GM18861 (cell line): ENCODE measurements around the gene NCAM2.

Experiments
- ATAC-seq: cut with Tn5 transposase; IDR thresholded peaks from one replicate; pipeline ENCODE4 v1.9.1; 2021; ENCODE audit not compliant: unreplicated experiment

Gene NCAM2

GRCh38 chr21:21406921-21407320, 408.7 kb downstream of the NCAM2 start:
- ATAC-seq = no peak

GRCh38 chr21:21412096-21412495, 413.9 kb downstream of the NCAM2 start:
- ATAC-seq = no peak

GRCh38 chr21:21415741-21416140, 417.5 kb downstream of the NCAM2 start:
- ATAC-seq = no peak

GRCh38 chr21:21434944-21435343, 436.7 kb downstream of the NCAM2 start:
- no peak for ATAC-seq

- ATAC-seq = no peak
Measured at GRCh38 chr21:21436012-21436534, 437.9 kb downstream of the NCAM2 start.

GRCh38 chr21:21439761-21440160, 441.6 kb downstream of the NCAM2 start:
- ATAC-seq = no peak

GRCh38 chr21:21457077-21457476, 458.9 kb downstream of the NCAM2 start:
- no peak for ATAC-seq

GRCh38 chr21:21458124-21458631, 460.0 kb downstream of the NCAM2 start:
- ATAC-seq = no peak

GRCh38 chr21:21460979-21461378, 462.8 kb downstream of the NCAM2 start:
- ATAC-seq = no peak

GRCh38 chr21:21463456-21463855, 465.2 kb downstream of the NCAM2 start:
- no peak for ATAC-seq

- no peak for ATAC-seq
Measured at GRCh38 chr21:21464684-21465083, 466.5 kb downstream of the NCAM2 start.

GRCh38 chr21:21466752-21467151, 468.5 kb downstream of the NCAM2 start:
- no peak for ATAC-seq

- ATAC-seq = no peak
Measured at GRCh38 chr21:21468003-21468402, 469.8 kb downstream of the NCAM2 start.

- no peak for ATAC-seq
Measured at GRCh38 chr21:21481239-21481638, 483.0 kb downstream of the NCAM2 start.

GRCh38 chr21:21508859-21509258, 510.6 kb downstream of the NCAM2 start:
- no peak for ATAC-seq

- ATAC-seq = no peak
Measured at GRCh38 chr21:21530680-21531079, 532.5 kb downstream of the NCAM2 start.

GRCh38 chr21:21547368-21547953, 549.3 kb downstream of the NCAM2 start:
- no peak for ATAC-seq

GRCh38 chr21:21559285-21560045, 561.3 kb downstream of the NCAM2 start:
- no peak for ATAC-seq
